ENCODE results near the gene CETP.

GRCh38 chr16:56981729-56982271, 20.1 kb downstream of the CETP start:
- TF ChIP-seq CTCF (IDR thresholded peaks at IDR 0.05) (no peak), EP300 (IDR thresholded peaks at IDR 0.05) (no peak), POLR2AphosphoS5 (IDR thresholded peaks at IDR 0.05) (no peak), POLR2A (IDR thresholded peaks at IDR 0.05) (no peak)

Data from sigmoid colon (tissue), 4 donors.